ENCODE data around the gene EMX2.

GRCh38 chr10:117555863-117556262 is 13.3 kb downstream of the EMX2 start:
- TF ChIP-seq CTCF (conservative IDR thresholded peaks at IDR 0.05; ENCODE audit: low read depth in 2 of 2): no peak
- no peak for TF ChIP-seq POLR2AphosphoS5 (IDR thresholded peaks at IDR 0.05; ENCODE audit: low read depth)
- no peak for TF ChIP-seq CREB1 (CRISPR knock-in tag; IDR thresholded peaks at IDR 0.05; ENCODE audit: low read depth)
- no peak for TF ChIP-seq EZH2 (IDR thresholded peaks at IDR 0.05; ENCODE audit: low read depth, unreplicated experiment)
- no peak for TF ChIP-seq EZH2phosphoT487 (IDR thresholded peaks at IDR 0.05; ENCODE audit: unreplicated experiment)
- TF ChIP-seq REST (IDR thresholded peaks at IDR 0.05; ENCODE audit: unreplicated experiment): no peak
- TF ChIP-seq JUNB (IDR thresholded peaks at IDR 0.05; ENCODE audit: unreplicated experiment): no peak
- TF ChIP-seq NANOG (IDR thresholded peaks at IDR 0.05; ENCODE audit: borderline replicate concordance): no peak
- no peak for TF ChIP-seq ETS1 (IDR thresholded peaks at IDR 0.05)
- no peak for TF ChIP-seq STAT1 (IDR thresholded peaks at IDR 0.05; ENCODE audit: unreplicated experiment)
- no peak for TF ChIP-seq ZNF114 (CRISPR knock-in tag; IDR thresholded peaks at IDR 0.05)
- no peak for TF ChIP-seq ZNF331 (CRISPR knock-in tag; IDR thresholded peaks at IDR 0.05; ENCODE audit: low read depth)
- no peak for TF ChIP-seq ZNF462 (CRISPR knock-in tag; IDR thresholded peaks at IDR 0.05)
